Left cardiac atrium (tissue), 4 donors: Measurements from ENCODE around the gene KRT4. TPM values are rescaled to one million over a fixed set of nuclear protein-coding genes. Genes with fewer than 3 reads are reported as not detected.
"Not testable (repeated sequence)": the region's sequence is repeated elsewhere in the genome, so short reads cannot be mapped to it uniquely, and the experiment has no call there.

Experiments
- ATAC-seq, 2 donors: fragments of 200-7000 bp; cut with Tn5 transposase; one replicate each; pipeline ENCODE4 v1.9.1; 2020; ENCODE audit warnings: mild to moderate bottlenecking in 2 of 2, moderate library complexity in 2 of 2
- DNase-seq: peaks from one replicate; pipeline ENCODE4 v3.0.0-alpha.2; 2020
- intact Hi-C, 2 donors: fragments of 100-400 bp; cut with DNase I; formaldehyde crosslinking; loops; one replicate each; pipeline versions ENCODE4 v1.14.1 to v1.15.1; 2022 to 2023
- total RNA-seq, 2 donors: library from RNA; stranded (reverse); fragmentation: NEBNext Ultra II Directional; extraction: Animal tissue kit (Norgen Biotek cat#: 25700); gene quantifications; one replicate each; pipeline ENCODE4 v1.2.1, GENCODE V29; 2021
- donor health status: DM: no; HTN: yes; CAD: no.
- donor health status: DM: no; HTN: yes; CAD: no; lungs with severe emphysema.
- donor health status: DM: yes; HTN: yes; CAD: no.
- donor health status: Dilated cardiomyopathy.

KRT4 gene
- total RNA-seq, 2 donors from 2014 or later, result not detected

DNA sequence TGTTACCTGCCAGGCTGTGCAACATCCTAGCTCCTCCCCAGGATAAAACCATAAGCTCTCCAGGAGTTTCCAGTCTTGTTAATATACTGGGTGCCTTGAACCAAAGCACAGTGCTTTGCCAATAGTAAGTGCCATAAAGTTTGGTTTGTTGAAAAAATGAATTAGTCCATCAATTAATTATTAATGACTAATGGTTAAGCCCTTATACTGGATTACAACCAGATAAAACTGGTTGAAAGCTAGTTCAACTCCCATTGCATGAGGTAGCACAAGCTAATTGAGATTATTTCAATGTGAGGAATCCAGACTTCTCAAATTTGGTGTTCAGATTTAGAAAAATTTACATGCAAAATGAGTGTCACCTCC, 16.4 kb downstream of the KRT4 start:
- intact Hi-C loops, result no loop called here
- no peak for ATAC-seq
- DNase-seq, result no peak

DNA sequence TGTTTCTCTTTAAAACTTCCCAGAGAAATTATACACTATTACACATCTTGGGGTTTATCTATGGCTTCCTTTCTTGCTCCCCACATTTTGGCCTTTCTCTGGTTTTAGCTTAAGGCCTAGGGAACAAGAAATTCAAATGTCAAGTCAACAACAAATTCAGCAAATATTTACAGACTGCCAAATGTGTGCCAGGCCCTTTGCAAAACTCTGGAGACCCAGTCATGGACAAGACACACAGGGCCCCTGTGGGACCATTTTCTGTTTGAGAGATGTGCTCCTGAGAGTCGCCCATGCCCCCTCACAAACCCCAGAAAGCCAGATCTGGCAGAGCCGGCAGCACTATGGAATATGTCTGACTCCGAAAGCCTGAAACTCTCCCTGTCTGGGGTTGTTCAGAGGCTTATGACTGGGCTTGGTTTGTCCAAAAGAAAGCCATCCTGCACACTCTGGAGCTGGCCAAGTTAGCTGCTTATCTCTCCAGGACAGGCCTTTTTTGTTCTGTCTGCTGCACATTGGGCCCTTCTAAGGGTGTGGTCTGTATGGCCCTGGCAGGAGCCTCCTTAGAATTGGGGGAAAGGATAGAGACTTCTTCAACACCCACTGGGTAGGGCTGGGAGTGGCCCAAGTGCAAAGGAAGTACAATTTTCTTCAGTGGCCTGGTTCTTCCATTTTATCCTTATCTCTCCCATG, 16.9 kb downstream of the KRT4 start:
- DNase-seq (no peak), ATAC-seq (no peak)
- intact Hi-C loops, result no loop called here

DNA sequence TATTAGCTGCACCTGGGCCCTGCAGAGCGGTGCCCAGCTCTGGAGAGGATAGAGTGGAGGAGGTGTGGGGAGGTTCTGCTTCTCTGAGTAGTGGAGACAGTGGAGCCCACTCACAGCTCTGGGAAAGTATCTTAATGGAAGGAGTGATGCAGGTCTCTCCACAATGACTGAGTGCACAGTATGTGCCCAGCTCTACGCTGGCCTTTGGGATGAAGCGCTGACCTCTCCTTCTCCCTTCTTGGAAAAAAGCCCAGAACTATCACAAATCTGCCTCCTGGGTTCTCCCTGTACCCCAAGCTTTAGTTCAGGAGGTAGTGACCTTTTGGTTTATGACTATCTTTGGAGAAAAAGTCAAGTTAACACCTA, 17.5 kb downstream of the KRT4 start:
- DNase-seq (no peak), ATAC-seq (no peak)
- intact Hi-C loops, result no loop called here

DNA sequence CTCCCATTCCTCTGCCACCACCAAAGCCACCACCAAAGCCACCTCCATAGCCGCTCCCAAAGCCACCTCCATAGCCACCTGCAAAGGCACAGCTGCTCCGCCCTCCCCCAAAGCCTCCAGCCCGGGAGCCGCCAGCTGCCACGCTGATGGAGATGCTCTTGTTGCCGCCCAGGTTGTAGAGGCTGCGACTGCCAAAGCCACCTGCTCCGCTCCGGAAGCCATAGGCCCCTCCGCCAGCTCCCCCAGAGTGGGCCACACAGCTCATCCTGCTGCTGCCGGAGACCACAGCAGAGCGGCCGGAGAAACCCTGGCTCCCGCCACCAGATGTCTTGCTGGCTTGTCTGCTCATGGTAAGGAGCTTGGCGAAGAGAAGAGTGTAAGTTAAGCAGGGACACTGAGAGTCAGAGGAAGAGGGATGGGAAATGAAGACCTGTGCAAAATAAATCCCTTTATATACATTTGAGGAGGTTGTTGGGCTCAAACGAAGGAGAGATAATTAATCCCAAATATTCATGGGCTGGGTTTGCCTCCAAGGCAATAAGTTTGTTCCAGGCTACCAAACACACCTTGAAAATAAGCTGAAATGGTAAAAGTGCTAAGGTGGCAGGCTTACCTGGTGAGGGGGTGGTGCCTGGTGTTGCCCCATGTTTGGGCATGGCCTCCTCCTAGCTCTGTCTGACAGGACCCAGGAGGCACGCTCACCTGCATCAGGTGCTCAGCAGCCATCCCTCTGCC, 18.1 kb downstream of the KRT4 start, which contains the start of gene KRT3:
KRT3 (minus strand) TSS at position 424 of the 735 bp plus-strand sequence; CDS start at position 349, 75 bp downstream.
- intact Hi-C loops, result no loop called here
- DNase-seq (no peak), ATAC-seq (no peak)

DNA sequence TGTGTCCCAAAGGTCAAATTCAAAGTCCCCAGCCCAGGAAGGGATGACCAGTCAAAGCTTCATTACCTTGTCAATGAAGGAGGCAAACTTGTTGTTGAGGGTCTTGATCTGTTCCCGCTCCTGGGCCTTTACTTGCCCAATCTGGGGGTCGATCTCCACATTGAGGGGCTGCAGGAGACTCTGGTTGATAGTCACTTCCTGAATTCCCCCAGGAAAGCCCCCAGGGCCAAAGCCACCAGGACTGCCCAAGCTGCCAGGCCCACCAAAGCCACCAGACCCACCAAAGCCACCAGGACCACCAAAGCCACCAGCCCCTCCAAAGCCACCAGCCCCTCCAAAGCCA, 18.6 kb downstream of the KRT4 start:
- ATAC-seq, intact Hi-C loops, DNase-seq: not testable (repeated sequence)

DNA sequence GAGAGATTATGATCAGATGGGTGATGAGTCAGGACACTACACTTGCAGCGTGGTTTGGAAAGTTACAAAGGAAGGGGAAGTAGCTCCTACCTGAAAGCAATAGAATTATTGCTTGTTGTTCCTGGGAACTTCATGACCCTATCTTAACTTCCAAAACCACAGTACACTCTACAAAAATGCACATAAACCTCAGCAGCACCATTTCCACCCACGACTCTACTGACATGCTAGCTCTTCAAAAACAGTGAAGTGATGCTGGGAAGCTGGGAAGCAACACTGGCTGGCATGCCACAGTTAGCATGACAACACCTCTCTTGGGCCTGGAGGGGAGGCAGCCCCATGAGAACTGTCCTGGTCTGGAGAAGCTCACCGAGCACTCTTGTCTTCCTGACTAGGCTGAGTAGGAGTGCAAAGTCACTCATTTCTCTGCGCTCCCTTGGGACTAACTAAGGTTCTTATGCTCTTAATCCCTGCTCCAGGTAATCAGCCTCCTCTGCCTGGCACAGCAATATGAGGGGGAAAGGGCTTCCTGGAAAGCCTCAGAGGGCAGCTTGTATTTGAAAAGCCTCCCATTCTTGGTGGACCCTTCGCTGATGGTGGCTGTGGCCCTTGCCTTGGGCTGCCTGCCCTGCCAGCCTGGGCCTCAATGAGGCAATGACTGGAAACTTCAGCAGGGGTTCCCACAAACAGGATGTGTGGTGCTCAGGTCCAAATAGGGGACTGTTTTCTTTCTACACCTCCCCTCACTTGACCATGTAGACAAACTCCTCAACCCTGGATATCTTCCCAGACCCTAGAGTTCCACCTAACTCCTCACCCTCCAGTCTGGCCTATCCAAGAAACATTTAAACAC, 19.2 kb downstream of the KRT4 start:
- DNase-seq, result no peak
- ATAC-seq, result no peak
- intact Hi-C loops, result no loop called here

DNA sequence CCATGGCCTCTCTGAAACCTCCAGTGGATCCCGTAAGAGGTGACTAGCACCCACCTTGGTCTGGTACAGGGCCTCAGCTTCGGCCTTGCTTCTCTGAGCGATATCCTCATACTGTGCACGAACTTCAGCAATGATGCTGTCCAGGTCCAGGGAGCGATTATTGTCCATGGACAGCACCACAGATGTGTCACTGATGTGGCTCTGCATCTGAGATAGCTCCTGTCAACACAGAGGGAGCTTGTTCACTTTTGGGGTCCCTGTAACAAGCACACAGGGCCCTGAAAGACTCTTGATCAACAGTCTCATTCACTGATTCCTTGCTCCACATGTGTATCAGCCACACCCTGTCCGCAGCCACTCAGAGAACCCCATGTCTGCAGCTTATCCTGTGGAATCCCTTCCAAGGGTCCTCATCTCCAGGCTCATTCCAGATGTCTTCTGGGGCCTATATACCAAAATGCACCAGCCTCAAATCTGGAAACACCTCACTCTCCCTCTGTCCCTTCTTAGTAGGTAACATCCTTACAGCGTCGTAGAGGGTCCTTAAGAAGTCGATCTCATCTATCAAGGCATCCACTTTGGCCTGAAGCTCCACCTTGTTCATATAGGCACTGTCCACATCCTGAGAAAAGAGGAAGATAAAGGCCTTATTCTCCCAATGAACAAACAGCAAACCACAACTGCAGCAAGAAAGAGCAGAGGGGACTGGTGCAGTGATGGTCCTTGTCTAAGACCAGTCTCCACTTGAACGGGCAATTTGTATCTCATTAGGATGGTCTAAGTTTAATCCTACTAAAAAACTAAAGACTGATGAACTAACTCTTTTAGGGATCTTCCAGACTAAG, 21.5 kb downstream of the KRT4 start:
- ATAC-seq, result no peak
- no peak for DNase-seq
- intact Hi-C loops, result no loop called here

DNA sequence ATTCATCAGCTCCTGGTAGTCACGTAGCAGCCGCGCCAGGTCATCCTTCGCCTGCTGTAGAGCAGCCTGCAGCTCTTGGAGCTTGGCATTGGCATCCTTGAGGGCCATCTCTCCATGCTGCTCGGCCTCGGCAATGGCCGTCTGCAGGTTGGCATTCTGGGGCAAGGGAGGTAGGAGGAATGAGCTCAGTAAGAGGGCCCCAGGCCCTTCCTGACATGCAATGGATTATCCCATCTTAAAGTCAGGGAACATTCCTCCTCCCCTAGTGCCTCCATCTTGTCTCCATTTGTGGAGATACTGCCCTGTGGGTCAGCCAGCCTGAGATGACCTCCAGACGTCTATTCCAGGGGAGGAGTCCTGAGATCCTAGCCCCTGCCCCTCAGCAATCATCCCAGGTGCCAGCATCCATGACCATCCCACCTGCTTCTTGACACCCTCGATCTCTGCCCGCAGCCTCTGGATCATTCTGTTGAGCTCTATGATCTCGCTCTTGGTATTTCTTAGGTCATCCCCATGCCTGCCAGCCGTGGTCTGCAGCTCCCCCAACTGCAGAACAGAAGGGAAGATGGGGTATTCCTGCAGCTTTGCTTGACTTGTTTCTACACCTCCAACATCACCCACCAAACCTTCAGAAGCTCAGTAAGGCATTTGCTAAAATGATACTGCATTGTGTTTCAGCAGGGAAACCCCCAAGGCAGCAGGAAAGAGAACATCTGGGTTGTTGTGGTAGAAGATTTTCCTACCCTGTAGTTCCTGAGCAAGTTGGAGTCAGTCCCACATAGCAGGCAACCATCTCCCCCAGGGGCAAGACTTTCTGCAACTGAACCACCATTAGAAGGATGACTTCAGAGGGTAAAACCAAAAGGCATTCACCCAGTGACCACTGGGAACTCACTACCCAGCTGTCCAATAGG, 22.4 kb downstream of the KRT4 start:
- ATAC-seq (no peak), DNase-seq (no peak)
- intact Hi-C loops, result no loop called here

DNA sequence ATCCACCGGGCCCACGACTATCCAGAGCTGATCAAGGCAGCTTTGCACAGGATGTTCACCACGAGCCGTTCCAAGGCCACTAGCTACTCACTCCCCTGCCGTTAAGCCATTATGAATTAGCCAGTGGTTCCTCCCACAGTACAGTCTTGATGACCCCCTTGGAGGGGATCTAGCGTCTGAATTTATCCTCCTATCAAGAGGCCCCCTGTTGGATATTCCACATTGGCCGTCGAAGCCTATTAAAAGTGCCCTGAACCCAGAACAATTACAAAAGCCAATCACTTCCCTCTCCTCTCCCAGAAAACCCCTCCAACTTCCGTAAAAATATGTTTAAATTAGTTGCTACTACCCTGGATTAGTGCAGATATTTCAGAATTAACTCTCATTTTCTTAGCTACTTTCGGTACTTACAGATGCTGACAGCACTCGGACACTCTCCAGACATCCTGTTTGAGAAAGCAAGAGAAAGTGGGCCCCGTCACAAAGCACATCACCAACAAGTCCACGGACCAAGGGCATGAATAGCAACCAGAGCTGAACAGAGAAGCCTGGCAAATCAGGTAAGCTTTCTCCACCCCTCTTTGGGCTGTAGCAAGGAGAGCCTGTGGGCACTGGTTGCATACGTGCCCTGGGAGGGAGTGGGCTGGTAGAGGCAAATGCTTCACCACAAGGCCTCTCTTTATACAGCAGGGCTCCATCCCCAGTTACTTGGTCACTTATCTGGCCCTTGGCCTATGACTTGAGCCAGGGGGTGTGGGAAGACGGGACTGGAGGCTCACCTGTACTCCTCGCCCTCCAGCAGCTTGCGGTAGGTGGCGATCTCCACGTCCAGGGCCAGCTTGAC, 23.3 kb downstream of the KRT4 start:
- intact Hi-C loops, result no loop called here
- ATAC-seq (no peak), DNase-seq (no peak)

DNA sequence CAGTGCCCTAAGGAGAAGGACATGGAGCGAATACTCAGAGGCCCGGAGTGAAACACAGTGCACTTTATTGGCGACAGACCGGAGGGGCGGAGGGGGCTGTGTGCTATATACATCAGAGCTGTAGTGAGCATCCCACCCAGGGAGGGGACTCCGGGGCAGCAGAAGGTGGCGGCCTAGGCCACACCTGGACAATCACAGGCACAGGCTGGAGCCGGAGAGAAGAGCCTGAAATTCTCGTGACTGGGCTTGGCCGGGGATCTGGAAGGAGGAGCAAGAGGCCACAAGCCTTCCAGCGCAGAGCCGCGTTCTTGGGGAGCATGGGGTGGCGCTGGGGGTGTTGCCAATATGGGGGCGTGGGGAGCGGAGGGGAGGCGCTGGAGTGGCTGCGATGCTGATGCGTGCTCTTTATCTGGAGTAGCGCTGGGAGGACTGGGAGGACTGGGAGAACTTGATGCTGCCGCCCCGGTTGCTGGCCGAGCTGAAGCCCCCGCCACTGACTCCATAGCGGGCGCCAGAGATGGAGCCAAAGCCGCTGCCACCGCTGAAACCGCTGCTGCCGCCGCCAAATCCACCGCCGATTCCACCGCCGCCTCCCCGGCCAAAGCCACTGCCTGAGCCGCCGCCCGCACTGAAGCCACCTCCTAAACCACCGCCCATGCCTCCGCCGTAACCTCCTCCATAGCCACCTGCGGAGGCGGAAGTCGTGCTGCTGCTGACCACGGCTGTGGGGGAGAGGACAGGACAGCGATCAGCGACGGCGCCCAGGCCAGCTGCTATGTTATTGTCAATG, 24.1 kb downstream of the KRT4 start:
- peak in 1 of 2 donors; percentile 23 for ATAC-seq
- intact Hi-C loops, result no loop called here

DNA sequence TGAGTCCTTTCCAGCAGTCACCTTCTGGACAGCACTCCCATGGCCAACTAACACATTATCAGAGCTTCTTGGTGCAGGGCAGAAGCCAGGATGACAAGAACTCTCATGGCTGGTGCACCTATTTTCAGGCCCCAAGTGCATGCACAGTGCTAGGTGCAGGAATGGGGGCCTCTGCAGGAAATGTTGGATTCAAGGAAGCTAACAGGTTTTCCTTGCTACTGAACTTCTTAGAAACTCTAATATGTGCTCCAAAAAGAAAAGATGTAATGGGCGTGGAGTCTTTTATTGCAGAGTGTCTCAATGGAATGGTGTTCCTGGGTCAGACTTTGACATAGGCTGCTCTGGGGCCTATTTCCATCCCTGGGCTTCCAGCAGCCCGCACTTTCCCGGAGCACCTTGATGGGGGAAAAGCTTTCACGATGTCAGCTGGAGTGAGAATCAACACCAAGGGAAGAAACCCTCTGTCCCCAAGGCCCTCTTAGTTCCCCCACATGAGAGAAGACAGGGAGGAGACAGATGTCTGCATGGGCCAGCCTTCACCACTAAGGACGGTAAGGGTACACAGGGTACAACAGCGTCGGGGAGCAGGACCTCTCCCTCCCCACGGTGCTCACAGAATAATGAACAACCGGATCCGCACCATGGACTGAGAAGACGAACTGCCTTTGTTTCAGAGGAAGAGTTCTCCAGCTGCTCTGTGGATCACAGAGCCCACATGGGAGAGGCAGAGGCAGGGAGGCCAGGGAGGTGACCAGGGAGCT, 24.9 kb downstream of the KRT4 start:
- DNase-seq, result no peak
- intact Hi-C loops, result no loop called here
- no peak for ATAC-seq

More for the DNA sequence above, 24.1 kb downstream of the KRT4 start:
- no peak for DNase-seq

DNA sequence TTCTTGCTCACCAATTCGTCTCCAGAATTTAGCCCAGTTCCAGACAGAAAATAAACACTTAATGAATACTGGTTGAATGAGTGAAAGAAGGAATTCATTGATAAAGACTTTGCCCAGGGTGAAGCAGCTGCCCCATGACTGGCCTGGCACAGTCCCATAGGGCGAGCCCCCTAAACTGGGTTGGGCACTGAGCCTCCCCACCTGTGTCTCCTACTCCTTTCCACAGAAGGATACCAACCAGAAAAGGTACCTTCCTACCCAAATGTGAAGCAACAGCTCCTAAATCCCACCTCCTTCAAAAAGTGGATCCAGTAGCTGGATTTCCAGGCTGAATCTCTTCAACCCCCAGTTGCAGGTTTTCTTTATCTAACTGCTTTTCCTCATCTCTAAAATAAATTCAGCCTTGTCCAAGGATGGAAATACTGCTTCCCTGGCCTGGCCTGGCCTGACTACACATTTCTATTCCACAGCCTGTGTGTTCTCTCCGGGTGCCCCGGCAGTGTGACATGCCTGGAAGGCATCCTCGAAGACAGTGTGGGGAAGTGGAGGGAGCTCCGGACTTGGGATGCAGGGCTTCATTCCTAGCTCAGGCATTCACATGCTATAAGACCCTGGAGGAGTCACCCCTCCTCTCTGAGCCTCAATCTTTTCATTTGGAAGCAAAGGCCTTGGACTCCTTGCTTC, 25.6 kb downstream of the KRT4 start:
- no peak for ATAC-seq
- no peak for DNase-seq
- intact Hi-C loops, result no loop called here

DNA sequence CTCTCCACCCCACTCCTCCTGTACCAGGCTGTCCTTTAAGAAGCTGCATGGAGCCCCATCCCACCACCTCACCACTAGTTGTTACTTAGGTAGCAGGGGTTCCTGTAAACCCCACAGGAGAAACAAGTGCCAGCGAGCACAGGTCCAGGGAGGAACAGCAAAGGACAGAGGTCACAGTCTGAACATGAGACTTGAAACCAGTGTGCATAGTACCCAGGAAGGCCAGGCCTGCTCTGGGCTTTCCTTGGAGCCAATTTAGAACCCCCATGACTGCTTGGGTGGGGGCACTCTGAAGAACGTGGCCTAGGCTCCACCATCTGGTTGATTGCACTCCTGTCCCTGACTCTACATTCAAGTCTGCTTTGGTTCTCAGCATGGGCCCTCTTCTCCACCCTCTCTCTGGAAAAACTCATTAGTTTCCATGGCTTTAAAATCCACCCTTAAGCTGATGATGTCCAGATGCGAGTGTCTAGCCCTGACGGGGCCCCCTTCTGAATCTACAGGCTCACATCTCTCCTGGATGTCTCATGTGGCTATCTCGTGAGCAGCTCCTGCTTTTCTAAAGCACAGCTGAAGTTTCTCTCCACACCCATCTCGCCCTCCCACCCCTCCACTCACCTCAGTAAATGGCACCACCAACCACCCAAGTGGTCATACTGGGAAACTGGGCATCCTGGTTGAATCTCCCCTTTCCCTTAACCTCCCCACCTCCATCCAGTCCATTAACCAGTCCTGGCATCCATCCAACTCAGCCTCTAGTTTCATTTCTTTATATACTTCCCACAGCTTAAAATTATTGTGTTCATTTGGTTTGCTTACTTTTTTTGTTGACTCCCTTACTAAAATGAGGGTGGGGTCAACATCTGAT, 26.4 kb downstream of the KRT4 start:
- intact Hi-C loops, result no loop called here
- ATAC-seq, result no peak

DNA sequence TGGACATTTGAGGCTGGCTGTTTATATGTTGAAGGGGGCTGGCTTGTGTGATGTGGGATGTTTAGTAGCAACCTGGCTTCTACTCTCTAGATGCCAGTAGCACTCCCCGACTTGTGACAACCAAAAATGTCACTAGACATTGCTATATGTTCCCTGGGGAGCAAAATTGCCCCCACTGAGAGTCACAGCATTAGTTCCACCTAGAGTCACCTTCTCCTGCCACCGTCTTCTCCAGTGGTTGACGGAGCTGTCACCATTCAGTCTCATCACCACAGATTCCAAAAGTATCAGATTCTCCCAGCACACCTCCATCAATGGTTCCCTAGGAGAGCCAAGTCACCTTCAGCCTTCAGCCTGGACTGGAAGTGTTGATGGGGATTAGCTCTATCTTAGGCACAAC, 29.0 kb downstream of the KRT4 start:
- DNase-seq (no peak), ATAC-seq (no peak)
- intact Hi-C loops, result no loop called here

More for the DNA sequence above, 26.4 kb downstream of the KRT4 start:
- DNase-seq, result no peak
